OCI-LY3 (cell line): ENCODE results near the gene FAM210B.

Source experiments
- EZH2phosphoT487 ChIP-seq: fragments of 200-600 bp; shearing (Covaris generic); IDR thresholded peaks from 2 replicates; pipeline ENCODE4 v1.6.1; 2018; ENCODE audit warnings: antibody characterized with exemption, mixed run types, low read depth
- TF ChIP-seq, protein P1 (sequence below): fragments of 200-600, 300-600 bp; sonication (generic); IDR thresholded peaks from 2 replicates; pipeline ENCODE4 v1.5.1; 2014; ENCODE audit warnings: antibody characterized with exemption, low read length, low read depth

DNA sequence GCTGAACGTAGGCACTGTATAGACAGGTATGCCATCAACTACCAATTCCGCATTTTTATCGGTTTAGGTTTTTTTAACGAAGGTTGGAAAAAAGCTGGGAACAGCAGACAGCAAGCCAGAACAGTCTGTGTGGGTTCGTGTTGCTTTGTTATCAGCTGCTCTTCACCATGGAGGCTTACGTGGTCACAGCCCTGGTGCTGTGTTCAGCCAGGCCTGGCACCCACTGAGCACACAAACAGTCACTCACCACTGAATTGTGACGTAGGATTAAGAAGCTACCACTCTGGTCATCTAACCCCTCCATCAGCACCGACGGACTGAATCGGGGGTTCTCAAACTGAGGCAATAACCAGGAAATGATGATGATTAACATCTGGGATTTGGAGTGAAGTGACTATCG is 13.2 kb downstream of the FAM210B start:
- TF ChIP-seq, protein P1, sequence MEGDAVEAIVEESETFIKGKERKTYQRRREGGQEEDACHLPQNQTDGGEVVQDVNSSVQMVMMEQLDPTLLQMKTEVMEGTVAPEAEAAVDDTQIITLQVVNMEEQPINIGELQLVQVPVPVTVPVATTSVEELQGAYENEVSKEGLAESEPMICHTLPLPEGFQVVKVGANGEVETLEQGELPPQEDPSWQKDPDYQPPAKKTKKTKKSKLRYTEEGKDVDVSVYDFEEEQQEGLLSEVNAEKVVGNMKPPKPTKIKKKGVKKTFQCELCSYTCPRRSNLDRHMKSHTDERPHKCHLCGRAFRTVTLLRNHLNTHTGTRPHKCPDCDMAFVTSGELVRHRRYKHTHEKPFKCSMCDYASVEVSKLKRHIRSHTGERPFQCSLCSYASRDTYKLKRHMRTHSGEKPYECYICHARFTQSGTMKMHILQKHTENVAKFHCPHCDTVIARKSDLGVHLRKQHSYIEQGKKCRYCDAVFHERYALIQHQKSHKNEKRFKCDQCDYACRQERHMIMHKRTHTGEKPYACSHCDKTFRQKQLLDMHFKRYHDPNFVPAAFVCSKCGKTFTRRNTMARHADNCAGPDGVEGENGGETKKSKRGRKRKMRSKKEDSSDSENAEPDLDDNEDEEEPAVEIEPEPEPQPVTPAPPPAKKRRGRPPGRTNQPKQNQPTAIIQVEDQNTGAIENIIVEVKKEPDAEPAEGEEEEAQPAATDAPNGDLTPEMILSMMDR, result no peak
- TF ChIP-seq EZH2phosphoT487, result no peak
